ENCODE data around the gene PDE4B. TPM values are rescaled to one million over a fixed set of nuclear protein-coding genes. Genes with fewer than 3 reads are reported as not detected.

The PDE4B gene
- total RNA-seq, 1 donor from 2014 or later: 7.2 TPM

- no peak overlapping the region for H3K27ac Mint-ChIP-seq (ENCODE audit: unreplicated experiment)
- DNase-seq: no peak
- H3K4me1 Mint-ChIP-seq (ENCODE audit: low read depth, unreplicated experiment): peaks cover 35% of the 10 kb centered on the region
- H3K27me3 Mint-ChIP-seq (ENCODE audit: unreplicated experiment): peaks cover 8% of the 10 kb centered on the region
- H3K36me3 Mint-ChIP-seq (ENCODE audit: unreplicated experiment): no peaks in the 10 kb centered on the region
- peaks cover 5% of the 10 kb centered on the region for H3K9me3 Mint-ChIP-seq (ENCODE audit: unreplicated experiment)
- TF ChIP-seq, protein P1, sequence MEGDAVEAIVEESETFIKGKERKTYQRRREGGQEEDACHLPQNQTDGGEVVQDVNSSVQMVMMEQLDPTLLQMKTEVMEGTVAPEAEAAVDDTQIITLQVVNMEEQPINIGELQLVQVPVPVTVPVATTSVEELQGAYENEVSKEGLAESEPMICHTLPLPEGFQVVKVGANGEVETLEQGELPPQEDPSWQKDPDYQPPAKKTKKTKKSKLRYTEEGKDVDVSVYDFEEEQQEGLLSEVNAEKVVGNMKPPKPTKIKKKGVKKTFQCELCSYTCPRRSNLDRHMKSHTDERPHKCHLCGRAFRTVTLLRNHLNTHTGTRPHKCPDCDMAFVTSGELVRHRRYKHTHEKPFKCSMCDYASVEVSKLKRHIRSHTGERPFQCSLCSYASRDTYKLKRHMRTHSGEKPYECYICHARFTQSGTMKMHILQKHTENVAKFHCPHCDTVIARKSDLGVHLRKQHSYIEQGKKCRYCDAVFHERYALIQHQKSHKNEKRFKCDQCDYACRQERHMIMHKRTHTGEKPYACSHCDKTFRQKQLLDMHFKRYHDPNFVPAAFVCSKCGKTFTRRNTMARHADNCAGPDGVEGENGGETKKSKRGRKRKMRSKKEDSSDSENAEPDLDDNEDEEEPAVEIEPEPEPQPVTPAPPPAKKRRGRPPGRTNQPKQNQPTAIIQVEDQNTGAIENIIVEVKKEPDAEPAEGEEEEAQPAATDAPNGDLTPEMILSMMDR (IDR thresholded peaks at IDR 0.05; ENCODE audit: partially characterized antibody, unreplicated experiment): peak; percentile 22
- H3K4me3 Mint-ChIP-seq (ENCODE audit: unreplicated experiment): no peak overlapping the region
Observed at GRCh38 chr1:66239834-66240233, 447.1 kb downstream of the PDE4B start.

GRCh38 chr1:66240491-66241484 is 448.1 kb downstream of the PDE4B start:
- Mint-ChIP-seq H3K36me3 (ENCODE audit: unreplicated experiment) (no peaks in the 10 kb centered on the region), H3K27me3 (ENCODE audit: unreplicated experiment) (peaks cover 8% of the 10 kb centered on the region), H3K4me1 (ENCODE audit: low read depth, unreplicated experiment) (peaks cover 31% of the 10 kb centered on the region), H3K27ac (ENCODE audit: unreplicated experiment) (no peak overlapping the region), H3K4me3 (ENCODE audit: unreplicated experiment) (no peak overlapping the region), H3K9me3 (ENCODE audit: unreplicated experiment) (peaks cover 5% of the 10 kb centered on the region)
- TF ChIP-seq, protein P1 (IDR thresholded peaks at IDR 0.05; ENCODE audit: partially characterized antibody, unreplicated experiment): no peak
- no peak for DNase-seq

DNA sequence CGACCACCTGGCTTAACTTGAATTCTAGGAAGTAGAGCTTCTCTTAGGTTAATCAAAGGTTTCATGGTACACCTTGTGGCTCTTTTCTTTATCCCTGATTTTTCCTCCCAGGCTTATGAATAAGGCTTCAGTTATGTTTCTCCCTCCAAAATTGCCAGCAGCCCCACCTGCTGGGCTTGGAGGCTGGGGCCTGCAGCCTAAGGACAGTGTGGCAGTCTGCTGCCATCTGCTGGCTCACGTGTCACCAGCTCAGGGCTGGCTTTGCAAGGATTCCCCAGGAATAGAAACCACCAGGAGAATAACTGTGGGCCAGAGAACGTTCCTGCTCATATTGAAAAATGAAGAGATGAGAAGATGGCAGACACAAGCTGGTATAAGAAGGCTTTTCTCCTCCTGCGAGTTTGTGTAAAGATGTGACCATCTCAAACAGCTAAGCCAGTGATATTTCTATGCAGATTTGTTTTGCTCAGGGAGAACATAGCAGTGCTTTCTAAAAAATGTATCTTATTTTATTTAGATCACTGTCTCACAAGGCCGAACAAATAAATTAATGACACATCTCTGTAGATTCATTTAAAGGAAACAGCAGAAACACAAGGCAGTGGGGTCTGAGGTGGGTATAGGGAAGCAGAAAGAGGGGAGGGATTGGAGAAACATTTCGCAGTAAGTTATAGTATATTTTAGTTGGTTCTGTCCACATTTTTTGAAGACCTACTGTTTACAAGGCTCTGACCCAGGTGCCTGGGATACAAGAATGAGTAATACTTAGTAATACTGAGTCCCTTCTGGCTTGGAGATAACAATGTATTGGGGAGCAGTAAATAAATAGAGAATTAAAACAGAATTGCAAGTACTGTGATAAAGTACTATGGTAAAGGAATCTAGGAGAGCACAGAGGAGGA is 450.2 kb downstream of the PDE4B start:
- Mint-ChIP-seq H3K27ac (ENCODE audit: unreplicated experiment) (no peak overlapping the region), H3K36me3 (ENCODE audit: unreplicated experiment) (no peaks in the 10 kb centered on the region), H3K4me1 (ENCODE audit: low read depth, unreplicated experiment) (peaks cover 27% of the 10 kb centered on the region), H3K27me3 (ENCODE audit: unreplicated experiment) (peaks cover 3% of the 10 kb centered on the region), H3K9me3 (ENCODE audit: unreplicated experiment) (no peaks in the 10 kb centered on the region), H3K4me3 (ENCODE audit: unreplicated experiment) (no peak overlapping the region)
- DNase-seq: peak; percentile 90
- TF ChIP-seq, protein P1 (IDR thresholded peaks at IDR 0.05; ENCODE audit: partially characterized antibody, unreplicated experiment): peak; percentile 79

DNA sequence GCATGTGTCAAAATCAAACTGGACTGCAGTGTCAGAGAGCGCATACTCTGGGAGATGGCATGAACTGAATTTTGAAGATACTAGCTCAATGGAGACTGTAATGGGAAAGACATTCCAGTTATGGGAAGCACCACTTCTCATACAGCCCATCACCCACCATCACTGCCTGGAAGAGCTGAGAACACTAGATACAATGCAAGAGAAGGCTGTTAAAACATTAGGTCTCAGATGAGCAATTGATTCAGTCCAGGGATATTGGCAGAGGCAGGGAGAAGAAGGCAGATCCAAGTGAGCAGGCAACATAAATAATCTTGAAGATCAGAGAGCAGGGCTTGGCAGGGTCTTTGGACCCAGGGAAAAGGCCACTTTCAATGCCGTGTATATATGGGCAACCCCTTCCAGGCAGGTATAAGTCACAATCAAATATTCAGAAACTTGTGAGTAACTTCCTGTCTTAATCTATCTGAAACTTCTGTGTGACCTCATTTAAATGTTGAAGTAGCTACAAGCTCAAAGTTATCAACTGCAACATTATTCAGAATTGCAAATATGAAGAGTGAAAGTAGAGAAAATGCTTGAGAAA is 450.9 kb downstream of the PDE4B start:
- Mint-ChIP-seq H3K9me3 (ENCODE audit: unreplicated experiment) (no peaks in the 10 kb centered on the region), H3K4me1 (ENCODE audit: low read depth, unreplicated experiment) (peaks cover 21% of the 10 kb centered on the region), H3K27ac (ENCODE audit: unreplicated experiment) (no peak overlapping the region), H3K27me3 (ENCODE audit: unreplicated experiment) (no peaks in the 10 kb centered on the region), H3K36me3 (ENCODE audit: unreplicated experiment) (no peaks in the 10 kb centered on the region), H3K4me3 (ENCODE audit: unreplicated experiment) (no peak overlapping the region)
- TF ChIP-seq, protein P1 (IDR thresholded peaks at IDR 0.05; ENCODE audit: partially characterized antibody, unreplicated experiment): no peak
- no peak for DNase-seq

Data from glutamatergic neuron (in vitro differentiated cells).